NCI-H146 (cell line): ENCODE measurements around the gene LAMA3.
A peak's percentile ranks its signal among the peaks of the same experiment; 100 is the strongest.

Experiments used
- DNase-seq: peaks from one replicate; lab custom pipeline; 2025; lab: John Stamatoyannopoulos, UW

The LAMA3 gene

DNA sequence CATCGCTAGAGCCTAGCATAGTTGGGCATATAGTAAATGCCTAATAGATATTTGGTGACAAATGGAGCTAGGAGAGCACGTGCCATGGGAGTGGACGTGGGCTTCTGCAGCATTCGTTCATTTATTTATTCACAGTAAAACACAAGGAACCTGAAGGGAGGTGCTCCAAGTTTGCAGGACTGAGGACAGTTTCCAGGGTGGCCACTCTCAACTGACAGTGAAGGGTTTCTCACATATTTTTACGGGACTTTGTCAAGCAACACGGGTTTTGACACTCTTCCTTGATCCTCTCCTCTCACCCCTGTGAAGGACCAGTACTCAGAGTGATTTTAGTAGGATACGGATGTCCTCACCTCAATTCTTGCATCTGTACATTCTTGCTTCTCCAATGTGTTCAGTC, 190.3 kb downstream of the LAMA3 start:
- DNase-seq: no peak

DNA sequence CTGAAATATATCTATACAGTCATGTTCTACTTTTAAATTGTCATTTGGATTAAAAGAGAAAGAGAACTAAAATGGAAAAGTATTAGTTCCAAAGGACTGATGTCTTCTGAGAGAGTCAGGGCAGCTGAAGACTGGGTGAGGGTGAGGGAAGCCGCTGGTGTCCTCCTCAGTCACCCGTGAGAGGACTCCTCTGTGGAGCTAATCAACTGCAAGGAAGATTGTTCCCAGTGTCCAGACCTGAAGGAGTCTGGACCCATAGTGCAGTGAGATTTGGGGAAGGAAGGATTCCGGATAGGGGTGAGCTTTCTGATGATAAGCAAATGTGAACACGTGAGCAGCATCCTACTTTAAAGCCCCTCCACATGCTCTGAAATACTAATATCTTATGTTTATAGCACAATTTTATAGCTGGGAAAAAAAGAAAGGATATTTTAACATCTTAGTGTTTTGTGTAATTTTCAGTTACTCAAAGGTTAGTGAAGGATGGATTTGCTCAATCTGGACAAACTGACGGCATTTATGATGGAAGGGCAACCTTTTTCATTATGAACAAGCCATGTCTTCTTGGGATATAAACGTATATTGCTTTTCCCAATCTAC, 190.8 kb downstream of the LAMA3 start:
- no peak for DNase-seq

DNA sequence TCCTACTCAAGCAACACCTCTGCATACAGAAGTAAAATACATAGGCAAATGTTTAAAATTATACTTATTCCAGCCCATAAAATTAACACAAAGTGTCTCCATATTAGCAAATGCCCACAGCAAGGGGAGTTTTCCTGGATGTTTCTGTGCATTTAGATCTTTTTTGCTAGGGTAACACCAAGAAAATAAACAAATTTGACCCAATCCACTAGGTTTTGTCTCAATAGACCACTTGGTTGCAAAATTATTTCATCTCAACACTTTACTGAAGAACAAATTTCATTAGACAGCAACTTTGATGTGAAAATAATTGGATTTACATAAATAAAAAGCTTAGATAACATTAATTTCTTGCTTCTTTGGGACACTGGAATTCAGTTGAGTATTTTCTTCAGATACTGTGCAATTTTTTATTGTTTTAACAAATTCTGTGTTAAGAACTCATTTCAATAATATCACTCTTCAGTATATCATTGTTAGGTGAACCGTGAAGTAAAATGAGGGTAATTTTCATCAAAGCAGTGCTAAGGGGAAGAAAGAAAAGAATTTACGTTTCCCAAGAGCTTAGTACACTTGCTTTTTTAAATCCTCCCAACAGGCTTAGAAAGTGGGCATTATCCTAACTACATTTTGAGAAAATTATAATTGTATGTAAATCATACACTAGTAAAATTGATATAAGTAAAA, 191.8 kb downstream of the LAMA3 start:
- DNase-seq: no peak

DNA sequence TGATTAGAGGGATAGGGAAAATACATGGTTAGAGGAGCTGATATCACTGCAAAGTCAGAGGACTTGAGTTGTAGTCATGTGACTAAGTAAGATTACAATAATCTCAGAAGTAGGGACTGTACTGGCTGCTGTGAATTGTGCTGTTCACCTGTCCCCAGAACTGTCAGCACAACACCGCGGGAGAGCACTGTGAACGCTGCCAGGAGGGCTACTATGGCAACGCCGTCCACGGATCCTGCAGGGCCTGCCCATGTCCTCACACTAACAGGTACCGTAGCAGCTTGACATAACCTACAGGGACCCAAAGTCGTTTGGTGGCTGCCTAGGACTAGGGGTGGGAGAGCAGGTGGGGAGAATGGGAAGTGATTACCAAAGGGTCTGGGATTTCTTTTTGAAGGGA, 192.5 kb downstream of the LAMA3 start:
- peak; percentile 99 for DNase-seq

DNA sequence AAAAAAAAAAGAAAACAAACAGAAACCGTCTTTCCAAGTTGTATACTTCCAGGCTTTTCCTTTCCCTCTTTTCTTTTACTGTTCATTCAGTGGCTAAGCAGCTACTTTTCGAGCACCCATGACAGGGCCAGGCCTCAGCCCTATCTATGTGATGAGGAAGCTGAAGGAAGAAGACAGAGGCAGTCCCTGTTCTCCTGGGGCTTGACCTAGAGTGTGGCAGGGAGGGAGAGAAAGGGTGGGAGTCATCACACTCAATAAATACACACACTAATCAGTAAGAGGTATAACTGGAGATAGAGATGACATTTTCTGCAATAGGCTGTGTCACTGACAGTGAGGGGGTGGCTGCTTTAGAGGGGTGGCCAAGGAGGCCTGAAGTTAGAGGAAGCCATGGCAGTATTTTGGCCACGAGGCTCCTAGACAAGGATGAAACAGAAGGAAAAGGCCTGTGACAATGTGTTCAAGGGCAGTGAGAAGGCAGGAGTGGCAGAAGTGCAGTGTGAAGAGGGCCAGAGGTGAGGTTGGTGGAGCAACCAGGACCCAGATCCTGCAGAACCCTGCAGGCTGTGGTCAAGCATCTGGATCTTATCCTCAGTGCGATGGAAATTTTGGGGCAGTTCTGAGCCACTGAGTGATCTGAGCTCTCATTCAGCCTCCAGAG, 193.5 kb downstream of the LAMA3 start:
- DNase-seq: no peak

DNA sequence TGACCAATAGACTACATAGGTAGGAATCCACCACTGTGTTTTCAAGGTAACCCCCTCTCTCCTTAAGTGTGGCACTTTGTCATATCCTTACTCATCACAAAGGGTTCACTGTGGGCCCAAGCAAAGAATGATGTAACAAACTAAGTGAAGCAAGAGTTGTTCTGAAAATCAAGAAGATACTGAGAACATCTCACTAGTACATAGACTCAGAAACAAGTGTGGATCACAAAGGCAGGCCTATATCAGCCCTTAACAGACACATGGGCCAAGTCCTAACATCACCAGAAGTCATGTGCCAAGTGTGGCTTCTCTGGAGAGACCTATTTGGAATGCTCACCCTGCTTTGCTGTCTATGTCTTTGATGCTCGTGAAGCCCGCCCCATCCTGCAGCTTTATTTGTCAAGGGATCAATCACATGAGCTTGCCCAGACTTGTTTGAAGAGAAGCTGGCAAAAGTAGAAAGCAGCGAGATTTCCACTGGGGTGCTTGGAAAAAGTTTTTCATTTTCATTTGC, 194.1 kb downstream of the LAMA3 start:
- peak; percentile 97 for DNase-seq

DNA sequence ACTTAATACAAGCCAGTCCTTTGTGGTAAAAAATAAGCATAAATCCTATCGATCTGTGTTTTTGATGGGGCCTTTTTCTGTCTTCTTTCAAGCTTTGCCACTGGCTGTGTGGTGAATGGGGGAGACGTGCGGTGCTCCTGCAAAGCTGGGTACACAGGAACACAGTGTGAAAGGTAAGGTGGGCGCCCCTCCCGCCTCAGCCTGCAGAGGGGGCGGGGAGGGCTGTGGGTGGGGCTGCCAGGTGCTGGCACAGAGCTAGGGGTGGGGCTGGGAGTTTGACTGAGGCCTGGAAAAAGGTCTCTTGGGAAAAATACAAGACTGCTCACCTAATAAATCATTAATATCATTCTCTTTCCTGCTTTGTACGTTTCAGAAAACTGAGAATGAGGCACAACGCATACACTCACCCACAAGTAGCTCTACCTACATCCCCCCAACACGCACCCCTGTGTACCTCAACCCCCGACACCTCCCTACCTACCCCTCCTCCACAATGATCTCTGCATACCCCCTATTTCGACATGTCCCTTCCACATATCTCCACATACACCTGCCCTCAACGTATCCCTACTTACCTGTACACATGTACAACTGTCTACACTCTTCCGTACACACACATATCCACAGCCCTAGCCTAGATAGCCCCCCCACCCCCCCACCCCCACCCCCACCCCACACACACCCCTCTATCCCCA, 195.6 kb downstream of the LAMA3 start:
- DNase-seq: peak; percentile 97

DNA sequence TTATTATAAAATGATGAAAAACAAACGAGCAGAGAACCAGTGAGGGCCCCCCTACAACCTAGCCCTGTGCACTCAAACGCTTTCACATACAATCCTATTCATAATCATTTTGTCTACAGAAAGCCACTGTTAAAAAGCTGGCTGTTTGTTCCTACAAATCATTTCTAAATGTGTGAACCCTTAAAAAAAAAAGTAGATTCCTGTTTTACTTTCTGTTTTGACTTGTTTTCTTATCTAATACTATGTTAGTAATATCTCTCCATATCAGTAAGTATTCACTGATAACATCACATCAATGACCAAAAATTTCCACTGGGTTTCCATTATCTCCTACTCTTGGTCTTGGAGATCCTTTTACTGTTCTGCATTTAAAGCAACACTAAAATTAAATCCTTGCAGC, 196.5 kb downstream of the LAMA3 start:
- no peak for DNase-seq

DNA sequence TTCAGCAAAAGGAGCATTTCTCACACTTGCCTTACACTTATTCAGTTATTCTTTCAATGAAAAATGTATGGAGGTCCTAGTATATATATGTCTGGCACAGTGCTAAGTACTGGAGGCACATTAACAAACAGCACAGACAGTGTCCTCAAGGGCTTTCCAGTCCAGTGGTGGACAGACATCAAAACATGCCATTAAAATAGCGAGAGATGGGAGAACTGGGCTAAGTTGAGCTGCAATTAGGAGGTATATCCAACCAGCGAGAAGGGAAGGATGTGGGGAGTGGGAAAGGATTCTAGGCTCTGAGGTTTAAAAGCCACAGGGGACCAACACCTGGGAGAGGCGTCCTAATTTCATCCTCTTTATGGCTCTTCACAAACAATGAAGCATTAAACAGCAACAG, 197.8 kb downstream of the LAMA3 start:
- peak; percentile 95 for DNase-seq

DNA sequence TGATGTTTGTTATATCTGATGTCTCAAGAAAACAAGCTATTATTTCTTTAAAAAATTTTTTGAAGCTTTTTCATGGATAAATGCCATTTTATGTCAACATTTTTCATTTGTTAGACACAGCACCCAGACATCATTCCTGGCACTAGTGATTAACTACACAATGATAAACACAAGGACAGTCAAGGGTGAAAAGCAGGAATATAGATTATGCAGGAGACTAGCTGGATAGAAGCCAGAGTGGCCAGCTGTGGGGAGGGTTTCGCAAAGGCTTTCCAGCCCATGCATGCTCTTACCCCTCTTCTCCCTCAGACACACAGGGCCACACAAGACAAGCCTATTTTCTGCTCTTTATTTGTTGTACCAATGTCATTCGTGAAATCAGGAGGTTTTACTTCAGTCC, 198.2 kb downstream of the LAMA3 start:
- peak; percentile 93 for DNase-seq

DNA sequence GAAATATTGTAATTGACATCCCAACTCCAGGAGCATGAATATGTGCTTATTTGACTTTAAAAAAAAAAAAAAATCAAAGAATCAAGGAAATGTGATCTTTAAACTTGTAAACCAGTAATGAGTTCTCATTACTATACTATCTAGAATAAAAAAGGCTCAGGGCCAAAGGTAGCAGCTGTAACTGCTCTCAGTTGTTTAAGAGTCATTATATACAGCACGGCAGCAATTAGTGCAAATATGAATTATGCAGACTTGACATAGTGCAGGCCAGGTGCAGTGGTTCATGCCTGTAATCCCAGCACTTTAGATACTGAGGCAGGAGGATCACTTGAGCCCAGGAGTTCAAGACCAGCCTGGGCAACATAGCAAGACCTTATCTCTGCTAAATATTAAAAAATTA, 199.6 kb downstream of the LAMA3 start:
- peak; percentile 84 for DNase-seq

DNA sequence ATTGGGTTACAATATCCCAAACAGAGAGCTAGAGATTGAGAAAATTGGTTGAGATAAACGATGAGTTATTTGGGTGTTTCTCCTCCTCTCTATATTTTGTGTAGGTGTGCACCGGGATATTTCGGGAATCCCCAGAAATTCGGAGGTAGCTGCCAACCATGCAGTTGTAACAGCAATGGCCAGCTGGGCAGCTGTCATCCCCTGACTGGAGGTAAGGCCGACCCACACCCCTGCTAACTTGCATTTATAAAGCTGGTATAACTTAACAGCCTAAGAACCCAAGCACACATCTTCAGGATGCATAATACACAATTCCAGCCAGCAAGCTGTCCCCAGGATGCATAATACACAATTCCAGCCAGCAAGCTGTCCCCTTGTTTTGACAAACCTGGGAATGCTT, 200.7 kb downstream of the LAMA3 start:
- no peak for DNase-seq

DNA sequence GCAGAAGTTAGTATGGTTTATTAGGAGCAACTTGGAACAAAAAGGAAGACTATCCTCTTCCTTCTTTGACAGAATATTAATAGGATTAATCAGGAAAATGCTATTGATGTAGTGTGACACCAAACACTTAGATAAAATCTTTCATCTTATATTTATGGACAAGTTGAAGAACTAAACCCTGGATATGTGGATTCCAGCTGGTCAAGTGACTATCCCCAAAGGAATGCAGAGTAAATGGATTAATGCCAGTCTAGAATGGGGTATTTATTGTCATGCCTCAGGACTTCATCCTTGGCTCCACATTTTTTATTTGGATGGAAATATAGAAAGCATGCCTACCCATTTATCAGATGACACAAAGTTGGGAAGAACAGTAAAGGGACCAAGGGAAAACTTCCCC, 201.3 kb downstream of the LAMA3 start:
- no peak for DNase-seq

DNA sequence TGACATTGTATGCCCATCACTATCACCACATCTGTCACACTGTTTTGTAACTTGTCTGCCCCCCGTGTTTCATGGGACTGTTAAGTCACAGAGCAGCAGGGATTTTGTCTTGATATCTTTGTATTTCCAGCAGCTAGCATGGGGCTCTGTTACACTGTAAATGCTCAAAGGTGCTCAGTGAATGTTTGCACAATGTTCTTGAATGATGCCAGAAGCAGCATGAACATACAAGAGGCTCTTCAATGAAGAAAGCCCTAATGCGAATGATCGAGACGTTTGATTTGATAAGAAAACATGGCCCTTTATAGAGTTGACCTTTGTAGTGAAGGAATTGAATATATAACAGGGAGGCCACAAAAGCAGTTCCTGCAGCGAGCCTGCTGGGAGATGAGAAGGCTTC, 204.4 kb downstream of the LAMA3 start:
- no peak for DNase-seq

DNA sequence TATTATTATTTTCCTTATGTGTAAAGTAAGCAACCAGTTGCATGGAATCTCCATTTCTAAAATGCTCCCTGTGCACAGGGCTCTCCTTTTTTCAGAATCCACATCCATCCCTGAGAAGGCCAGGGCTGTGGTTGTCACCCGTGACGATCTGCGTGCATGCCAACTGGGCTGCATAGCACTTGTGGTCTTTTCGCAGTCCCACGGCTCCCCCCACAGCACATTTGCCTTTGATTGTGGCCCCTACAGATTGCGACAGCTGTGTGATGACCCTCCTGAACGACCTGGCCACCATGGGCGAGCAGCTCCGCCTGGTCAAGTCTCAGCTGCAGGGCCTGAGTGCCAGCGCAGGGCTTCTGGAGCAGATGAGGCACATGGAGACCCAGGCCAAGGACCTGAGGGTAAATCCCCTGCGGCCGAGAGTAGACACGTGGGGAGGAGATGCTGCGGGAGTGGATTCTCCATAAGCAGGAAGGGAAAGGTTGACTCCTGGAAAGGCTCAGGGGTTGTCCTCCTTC, 205.5 kb downstream of the LAMA3 start:
- no peak for DNase-seq

DNA sequence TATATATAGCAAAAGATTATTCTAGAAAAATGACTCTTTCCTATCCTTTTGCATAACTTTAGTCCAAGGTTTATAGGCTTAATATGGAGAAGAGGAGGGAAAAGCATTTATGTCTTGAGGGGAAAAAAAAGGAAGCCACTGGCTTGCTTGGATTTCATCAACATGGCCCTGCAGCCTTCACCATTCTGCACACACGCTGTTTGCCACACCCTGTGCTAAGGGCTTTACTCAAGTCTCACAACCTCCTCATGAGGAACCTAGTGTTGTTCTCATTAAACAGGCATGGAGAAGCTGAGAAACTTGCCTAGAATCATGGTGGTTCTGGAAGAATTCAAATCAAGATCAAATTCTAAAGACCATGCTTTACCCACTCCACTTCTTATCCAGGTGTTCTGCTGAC, 208.0 kb downstream of the LAMA3 start:
- no peak for DNase-seq

DNA sequence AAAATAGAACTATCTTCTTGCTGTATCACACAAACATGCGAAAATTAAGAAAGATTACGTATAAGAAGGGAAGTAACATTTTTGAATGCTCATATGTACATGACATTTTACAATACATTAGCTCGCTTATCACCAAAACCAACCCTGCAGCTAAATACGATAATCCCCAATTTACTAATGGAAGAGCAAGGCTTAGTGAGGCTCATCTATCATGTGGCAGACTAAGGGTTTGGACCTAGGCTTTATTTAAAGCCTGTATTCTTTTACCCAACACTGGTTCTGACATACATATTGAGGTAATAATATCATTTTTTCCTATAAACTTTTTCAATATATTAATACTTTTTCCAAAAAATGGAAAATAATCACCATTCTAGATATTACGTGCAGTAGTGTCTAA, 208.5 kb downstream of the LAMA3 start:
- DNase-seq: no peak

DNA sequence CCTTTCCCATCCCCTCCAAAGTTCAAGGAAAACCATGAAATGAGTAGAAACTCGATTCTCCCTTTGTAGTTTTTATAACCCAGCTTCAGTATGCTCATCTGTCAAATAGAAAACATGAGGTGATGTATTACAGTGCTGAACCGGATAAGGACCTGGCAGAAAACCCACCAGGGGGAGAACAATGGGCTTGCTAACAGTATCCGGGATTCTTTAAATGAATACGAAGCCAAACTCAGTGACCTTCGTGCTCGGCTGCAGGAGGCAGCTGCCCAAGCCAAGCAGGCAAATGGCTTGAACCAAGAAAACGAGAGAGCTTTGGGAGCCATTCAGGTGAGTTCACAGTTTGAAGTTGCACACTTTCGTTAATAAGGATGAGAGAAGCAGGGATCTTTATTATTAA, 211.7 kb downstream of the LAMA3 start:
- peak; percentile 33 for DNase-seq

DNA sequence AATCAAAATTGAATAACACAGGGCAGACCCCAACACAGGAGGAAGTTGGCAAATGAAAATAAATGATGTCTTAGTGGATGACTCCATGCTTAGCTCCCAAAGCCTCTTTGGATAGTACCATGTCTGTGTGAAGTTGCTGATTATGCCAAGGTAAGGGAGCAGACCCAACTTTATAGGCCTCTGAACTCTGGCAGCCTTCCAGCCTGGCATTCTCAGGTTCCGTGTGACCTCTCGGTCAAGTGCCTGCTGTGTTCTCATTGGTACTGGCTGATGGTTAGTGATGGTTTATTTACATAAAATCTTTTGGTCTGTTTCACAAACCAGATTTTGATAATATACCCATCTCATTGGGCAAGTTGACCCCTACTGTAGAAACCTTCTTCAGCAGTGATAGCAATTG, 213.1 kb downstream of the LAMA3 start:
- no peak for DNase-seq

DNA sequence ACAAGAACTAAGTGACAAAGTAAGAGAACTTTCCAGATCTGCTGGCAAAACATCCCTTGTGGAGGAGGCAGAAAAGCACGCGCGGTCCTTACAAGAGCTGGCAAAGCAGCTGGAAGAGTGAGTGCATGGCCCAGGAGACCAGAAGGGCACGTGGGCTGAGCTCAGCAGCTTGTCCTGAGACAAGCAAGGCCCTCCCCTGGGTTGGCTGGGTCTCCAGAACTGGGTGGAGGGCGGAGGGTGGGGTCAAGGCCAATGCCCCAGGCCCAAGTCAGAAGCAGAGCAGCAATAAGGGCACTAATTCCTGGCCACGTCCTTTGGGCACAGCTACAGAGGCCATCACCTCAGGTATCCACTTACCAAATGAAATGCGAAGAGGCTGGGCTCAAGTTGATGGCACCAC, 214.7 kb downstream of the LAMA3 start:
- no peak for DNase-seq

DNA sequence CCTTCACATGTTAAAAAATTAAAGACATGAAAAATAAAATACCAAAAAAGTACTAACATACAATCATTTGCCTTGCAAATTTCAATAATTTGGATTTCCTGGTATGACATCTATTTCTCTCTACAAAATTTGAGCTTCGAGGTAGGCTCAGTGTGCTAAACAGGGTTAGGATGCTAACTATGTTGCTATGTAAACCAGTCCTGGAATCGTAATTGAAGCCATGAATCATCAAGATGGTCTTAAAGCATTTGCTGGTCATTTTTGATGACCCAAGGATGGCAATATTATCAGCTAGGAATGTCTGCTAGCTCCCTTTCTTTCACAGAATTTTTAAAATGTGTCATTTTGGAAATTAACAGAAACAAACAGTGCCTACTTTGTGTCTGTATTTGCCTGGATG, 217.4 kb downstream of the LAMA3 start:
- no peak for DNase-seq

DNA sequence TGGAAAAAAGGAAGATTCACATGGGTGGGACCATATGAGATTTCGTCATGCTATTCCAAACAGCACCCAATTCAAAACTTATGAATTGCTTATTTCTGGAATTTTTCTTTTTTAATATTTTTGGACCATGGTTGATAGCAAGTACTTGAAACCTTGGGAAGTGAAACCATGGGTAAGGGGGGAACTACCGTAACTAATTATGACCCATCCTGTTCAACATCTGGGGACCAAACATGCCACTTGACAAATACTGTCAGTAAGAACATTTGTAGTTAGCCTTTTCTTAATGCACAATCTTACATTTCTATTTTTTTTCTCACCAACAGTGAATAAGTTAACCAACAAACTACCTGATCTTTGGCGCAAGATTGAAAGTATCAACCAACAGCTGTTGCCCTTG, 219.6 kb downstream of the LAMA3 start:
- no peak for DNase-seq

DNA sequence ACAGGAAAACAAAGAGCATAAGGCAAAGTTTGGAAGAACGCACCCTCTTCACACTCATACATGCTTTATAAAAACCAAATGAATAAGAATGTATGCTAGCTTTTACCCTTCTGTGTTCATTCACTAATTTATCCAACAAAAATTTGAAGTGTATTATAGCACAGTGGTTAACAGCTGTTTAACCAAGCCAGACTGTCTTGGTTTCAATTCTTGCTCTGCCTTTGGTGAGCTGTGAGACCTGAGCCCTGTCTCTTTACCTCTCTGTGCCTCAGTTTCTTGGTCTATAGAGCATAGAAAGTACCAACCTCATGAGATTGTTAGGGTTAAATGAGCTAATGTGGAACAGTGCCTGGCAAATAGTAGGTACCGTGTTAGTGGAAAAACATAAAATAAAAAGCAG, 220.8 kb downstream of the LAMA3 start:
- no peak for DNase-seq
